Activated B cell treated with CpG ODN at 0.5 μM for 24 hours (primary cell): ENCODE data around the gene CASKIN1. TPM values are rescaled to one million over a fixed set of nuclear protein-coding genes. Genes with fewer than 3 reads are reported as not detected.

ENCODE experiments used
- ATAC-seq: fragments of 200-7000 bp; cut with Tn5 transposase; one replicate; pipeline ENCODE4 v1.10.0; 2021; ENCODE audit warnings: low read depth, mild to moderate bottlenecking, moderate library complexity
- CTCF ChIA-PET: fragments of 350-600 bp; sonication (Branson Sonifier 250); formaldehyde crosslinking; loops from one replicate; lab custom pipeline; 2021; ENCODE audit warnings: antibody characterized with exemption; lab: Charles Lee
- POLR2A ChIA-PET: fragments of 350-600 bp; sonication (Branson Sonifier 250); formaldehyde crosslinking; loops from one replicate; lab custom pipeline; 2021; ENCODE audit warnings: antibody characterized with exemption; lab: Charles Lee
- DNase-seq: peaks from one replicate; pipeline ENCODE4 v3.0.0; 2022
- H3K27ac Mint-ChIP-seq: one replicate; pipeline ENCODE4 v1.8.0; 2020; ENCODE audit warnings: mixed read lengths
- H3K27me3 Mint-ChIP-seq: one replicate; pipeline ENCODE4 v1.8.0; 2021; ENCODE audit warnings: mixed read lengths
- H3K36me3 Mint-ChIP-seq: one replicate; pipeline ENCODE4 v1.8.0; 2021; ENCODE audit warnings: low read depth, mixed read lengths
- H3K4me1 Mint-ChIP-seq: one replicate; pipeline ENCODE4 v1.8.0; 2021; ENCODE audit warnings: mixed read lengths
- H3K4me3 Mint-ChIP-seq: one replicate; pipeline ENCODE4 v1.8.0; 2020; ENCODE audit warnings: mild to moderate bottlenecking, mixed read lengths
- H3K9me3 Mint-ChIP-seq: one replicate; pipeline ENCODE4 v1.8.0; 2020; ENCODE audit warnings: mixed read lengths
- CTCF ChIP-seq: fragments of 200-600 bp; IDR thresholded peaks from one replicate; pipeline ENCODE4 v1.8.0; 2022; ENCODE audit warnings: antibody characterized with exemption, mild to moderate bottlenecking
- intact Hi-C: fragments of 100-400 bp; cut with micrococcal nuclease; formaldehyde crosslinking; loops from one replicate; pipeline ENCODE4 v1.15.1; 2024
- total RNA-seq: library from RNA; stranded (reverse); gene quantifications from 2 replicates; pipeline ENCODE4 v1.2.3, GENCODE V29; 2022

Gene CASKIN1
- total RNA-seq, 1 donor from 2014 or later: not detected

GRCh38 chr16:2214719-2214968 is 18.2 kb upstream of the CASKIN1 start, which contains the start of gene PGP:
TSS of gene PGP (minus strand) at chr16:2214840. CDS start at chr16:2214777, 63 bp downstream.
- POLR2A ChIA-PET: interaction anchor here (0.5 to 3.4 kb wide), 10 partner anchors 10 to 1832 kb away, joined by 3 to 38 read pairs (median 4); partner anchors contain the start of genes ECI1, MLST8, RPS2 and SYNGR3
- Mint-ChIP-seq H3K4me1 (peaks cover 14% of the 10 kb centered on the region), H3K27ac (peak within 1 kb of the TSS; percentile 87), H3K4me3 (peak within 1 kb of the TSS; percentile 87), H3K36me3 (peaks cover 3% of the 10 kb centered on the region), H3K9me3 (no peaks in the 10 kb centered on the region), H3K27me3 (no peaks in the 10 kb centered on the region)
- intact Hi-C loops: no loop called here
- TF ChIP-seq CTCF: no peak
- DNase-seq: no peak
- CTCF ChIA-PET: interaction anchor here (1.0 kb wide), 2 partner anchors 20 to 37 kb away, joined by 3 to 4 read pairs; partner anchors contain the start of gene ECI1
- peak; percentile 95 for ATAC-seq

GRCh38 chr16:2213817-2214718 is 17.7 kb upstream of the CASKIN1 start:
- H3K4me1 Mint-ChIP-seq: peaks cover 14% of the 10 kb centered on the region
- ChIA-PET CTCF (interaction anchor here (1.0 kb wide), 2 partner anchors 20 to 38 kb away, joined by 3 to 4 read pairs; partner anchors contain the start of gene ECI1), POLR2A (interaction anchor here (0.5 to 3.4 kb wide), 11 partner anchors 9 to 1832 kb away, joined by 3 to 38 read pairs (median 4); partner anchors contain the start of genes ECI1, MLST8, RPS2 and SYNGR3)
- intact Hi-C loops: no loop called here
- TF ChIP-seq CTCF: no peak
- no peak overlapping the region for H3K27ac Mint-ChIP-seq
- peak overlapping the region; percentile 69 for H3K4me3 Mint-ChIP-seq
- DNase-seq: no peak
- H3K27me3 Mint-ChIP-seq: no peaks in the 10 kb centered on the region
- no peaks in the 10 kb centered on the region for H3K9me3 Mint-ChIP-seq
- peaks cover 5% of the 10 kb centered on the region for H3K36me3 Mint-ChIP-seq
- ATAC-seq: no peak

- POLR2A ChIA-PET: no interaction called here
- DNase-seq: no peak
- intact Hi-C loops: no loop called here
- peaks cover 16% of the 10 kb centered on the region for H3K4me1 Mint-ChIP-seq
- TF ChIP-seq CTCF: no peak
- no peak overlapping the region for H3K27ac Mint-ChIP-seq
- CTCF ChIA-PET: no interaction called here
- peaks cover 16% of the 10 kb centered on the region for H3K36me3 Mint-ChIP-seq
- H3K4me3 Mint-ChIP-seq: peak overlapping the region; percentile 69
- H3K9me3 Mint-ChIP-seq: no peaks in the 10 kb centered on the region
- no peak for ATAC-seq
- no peaks in the 10 kb centered on the region for H3K27me3 Mint-ChIP-seq
These were observed 16.2 kb upstream of the CASKIN1 start for GRCh38 chr16:2212362-2213324.

GRCh38 chr16:2211923-2212347 is 15.5 kb upstream of the CASKIN1 start:
- no peak overlapping the region for H3K27ac Mint-ChIP-seq

More at GRCh38 chr16:2211923-2212347, 15.5 kb upstream of the CASKIN1 start:
- no peak for ATAC-seq
- no peak for TF ChIP-seq CTCF
- Mint-ChIP-seq H3K9me3 (no peaks in the 10 kb centered on the region), H3K4me1 (peaks cover 18% of the 10 kb centered on the region), H3K36me3 (peaks cover 23% of the 10 kb centered on the region), H3K4me3 (peak overlapping the region; percentile 44), H3K27me3 (no peaks in the 10 kb centered on the region)
- ChIA-PET CTCF (no interaction called here), POLR2A (interaction anchor here (0.7 kb wide), 1 partner anchor 13 kb away, joined by 3 read pairs; no protein-coding TSS in a partner anchor)
- intact Hi-C loops: no loop called here
- no peak for DNase-seq
